GM12878 (cell line): Measurements from ENCODE around the gene RAP1GDS1. TPM values are rescaled to one million over a fixed set of nuclear protein-coding genes. Genes with fewer than 3 reads are reported as not detected.

ENCODE experiments used
- ATAC-seq: fragments of 200-7000 bp; cut with Tn5 transposase; 3 replicates; pipeline ENCODE4 v1.9.1; 2020; ENCODE audit warnings: mild to moderate bottlenecking, moderate library complexity
- BruUV-seq: library from RNA; stranded (reverse); fragments of 400-500 nt; replicated peaks from 2 replicates; lab custom pipeline; 2021; lab: Mats Ljungman, UMichigan
- CTCF ChIA-PET: fragments of 300-600 bp; sonication (Branson Sonifier 250); formaldehyde crosslinking; extraction: SDS; loops from one replicate; lab custom pipeline; 2021; ENCODE audit warnings: inconsistent platforms; lab: Yijun Ruan, JAX
- POLR2A ChIA-PET: fragments of 350-600 bp; formaldehyde crosslinking; extraction: SDS; loops from one replicate; lab custom pipeline; 2021; ENCODE audit warnings: inconsistent platforms; lab: Charles Lee
- RAD21 ChIA-PET: fragments of 300-600 bp; sonication (Branson Sonifier 250); formaldehyde crosslinking; loops from one replicate; lab custom pipeline; 2023; ENCODE audit warnings: antibody characterized with exemption; ENCODE audit not compliant: unreplicated experiment; lab: Charles Lee
- SMC1A ChIA-PET: fragments of 300-600 bp; sonication (Branson Sonifier 250); formaldehyde crosslinking; loops from one replicate; lab custom pipeline; 2023; ENCODE audit not compliant: unreplicated experiment, uncharacterized antibody; lab: Charles Lee
- DNase-seq: peaks from one replicate; pipeline ENCODE4 v3.0.0-alpha.2; 2011; ENCODE audit warnings: low read depth, low spot score
- FAIRE-seq: peaks from 3 replicates; lab custom pipeline; 2011; peaks lifted over from hg19 to GRCh38; lab: Jason Lieb, UNC
- H2AFZ ChIP-seq: 2 replicates; pipeline ENCODE4 v1.6.0; 2011; ENCODE audit warnings: low read depth, low read length, control low read depth; ENCODE audit not compliant: control insufficient read depth
- H3K27ac ChIP-seq: 2 replicates; pipeline ENCODE4 v1.5.1; 2011; ENCODE audit warnings: control low read depth; ENCODE audit not compliant: control insufficient read depth, insufficient read depth
- H3K27me3 ChIP-seq, 2 experiments: replicated peaks in 1 of 2; 2 replicates each; pipeline versions ENCODE4 v1.6.0 to v1.6.1; 2011; ENCODE audit warnings: low read length in 1 of 2; ENCODE audit not compliant: control insufficient read depth in 2 of 2, insufficient read depth in 2 of 2
- H3K36me3 ChIP-seq, 2 experiments: 2 replicates each; pipeline ENCODE4 v1.5.1; 2011; ENCODE audit warnings: low read length in 1 of 2; ENCODE audit not compliant: control insufficient read depth in 2 of 2, insufficient read depth in 2 of 2
- H3K4me1 ChIP-seq: 2 replicates; pipeline ENCODE4 v1.6.1; 2011; ENCODE audit warnings: mild to moderate bottlenecking, low read length, moderate library complexity, mixed read lengths; ENCODE audit not compliant: control insufficient read depth, insufficient read depth
- H3K4me2 ChIP-seq: 2 replicates; pipeline ENCODE4 v1.6.0; 2011; ENCODE audit warnings: control low read depth; ENCODE audit not compliant: control insufficient read depth, insufficient read depth
- H3K4me3 ChIP-seq: fragments of 200-600 bp; sonication (generic); 2 replicates; pipeline ENCODE4 v1.5.1; 2016
- H3K79me2 ChIP-seq: 2 replicates; pipeline ENCODE4 v1.6.0; 2011; ENCODE audit warnings: low read length; ENCODE audit not compliant: control insufficient read depth, insufficient read depth
- H3K9ac ChIP-seq: 2 replicates; pipeline ENCODE4 v1.8.0; 2011; ENCODE audit warnings: low read length, control low read depth, mixed read lengths; ENCODE audit not compliant: control insufficient read depth, insufficient read depth
- H3K9me3 ChIP-seq: replicated peaks from 3 replicates; pipeline ENCODE4 v1.5.1; 2011; ENCODE audit warnings: mild to moderate bottlenecking, low read length; ENCODE audit not compliant: control insufficient read depth, insufficient read depth
- H4K20me1 ChIP-seq: 2 replicates; pipeline ENCODE4 v1.6.0; 2011; ENCODE audit not compliant: control insufficient read depth, insufficient read depth
- CREB1 ChIP-seq: IDR thresholded peaks from 2 replicates; pipeline ENCODE4 v1.6.1; 2012; ENCODE audit warnings: low read depth, mild to moderate bottlenecking, inconsistent platforms
- MTA2 ChIP-seq: fragments of 450-650 bp; IDR thresholded peaks from 2 replicates; pipeline ENCODE4 v1.6.1; 2016; ENCODE audit warnings: low read depth, mild to moderate bottlenecking, moderate library complexity
- RAD51 ChIP-seq: fragments of 450-650 bp; IDR thresholded peaks from 2 replicates; pipeline ENCODE4 v1.6.1; 2016; ENCODE audit warnings: moderate library complexity, mild to moderate bottlenecking, inconsistent platforms
- SMC3 ChIP-seq: IDR thresholded peaks from 2 replicates; pipeline ENCODE4 v1.6.1; 2011; ENCODE audit warnings: low read length, improper control_type of control experiment, borderline replicate concordance
- ZNF24 ChIP-seq: fragments of 450-650 bp; IDR thresholded peaks from 2 replicates; pipeline ENCODE4 v1.6.1; 2017; ENCODE audit warnings: antibody characterized with exemption, mild to moderate bottlenecking
- ZNF592 ChIP-seq: fragments of 450-650 bp; IDR thresholded peaks from 2 replicates; pipeline ENCODE4 v1.6.1; 2017; ENCODE audit warnings: mild to moderate bottlenecking, moderate library complexity
- WGBS: methylation state at CpG from one replicate; pipeline ENCODE4 v1.1.6; 2016; ENCODE audit warnings: low lambda C conversion rate; ENCODE audit not compliant: insufficient replicate concordance, insufficient coverage; ENCODE audit errors: missing lambda C conversion rate; 5-methylcytosine and 5-hydroxymethylcytosine counted together
- in situ Hi-C: fragments of 300-500 bp; cut with MboI; formaldehyde crosslinking; loops from 9 replicates; pipeline ENCODE4 v1.14.3; 2018; ENCODE audit warnings: mixed read lengths
- intact Hi-C: fragments of 100-400 bp; cut with micrococcal nuclease; formaldehyde crosslinking; loops from one replicate; pipeline ENCODE4 v1.14.2; 2022; ENCODE audit not compliant: unreplicated experiment
- polyA plus RNA-seq, 11 experiments: library from polyadenylated mRNA; depleted of rRNA in 4 of 11; unstranded in 6 of 11; stranded (reverse) in 5 of 11; fragments of >200 nt; fragmentation: Nextera tagmentation in 4 of 11; fragmentation: Illumina TruSeq in 1 of 11; extraction: Ambion mirVana in 4 of 11; extraction: Trizol in 1 of 11; gene quantifications; 1 replicate in 1 of 11; 2 replicates in 10 of 11; pipeline versions ENCODE4 v1.2.1 to v1.2.3, GENCODE V29; 2011 to 2016; ENCODE audit warnings: inconsistent platforms in 2 of 11, missing spikeins in 2 of 11, low read depth in 1 of 11
- total RNA-seq, 4 experiments: library from RNA; depleted of rRNA in 3 of 4; stranded (reverse); fragments of >200 nt in 3 of 4; fragmentation: Illumina TruSeq in 1 of 4; extraction: Trizol in 1 of 4; gene quantifications; 2 replicates each; pipeline versions ENCODE4 v1.2.1 to v1.2.3, GENCODE V29; 2013 to 2021
- TF ChIP-seq, protein P1 (sequence below): IDR thresholded peaks from 2 replicates; pipeline ENCODE4 v1.6.1; 2011; ENCODE audit warnings: mild to moderate bottlenecking, low read depth, low read length, moderate library complexity; ENCODE audit not compliant: insufficient replicate concordance
- TF ChIP-seq, protein P2 (sequence below): fragments of 450-650 bp; formaldehyde crosslinking; IDR thresholded peaks from 2 replicates; pipeline ENCODE4 v1.4.0; 2022; ENCODE audit warnings: mild to moderate bottlenecking, moderate library complexity

Gene RAP1GDS1
- total and polyA plus RNA-seq, 10 of the 15 experiments (the other 5 are each of a cell fraction or from before 2014, with no cell fraction given) = 12.0 to 30.5 (median 20.7) TPM

GRCh38 chr4:98394134-98394533, 132.9 kb downstream of the RAP1GDS1 start (continued):
- TF ChIP-seq ZNF592 (no peak), MTA2 (no peak)
- TF ChIP-seq, all 136 proteins: peak for 0

GRCh38 chr4:98399915-98400314, 138.7 kb downstream of the RAP1GDS1 start:
- Histone ChIP-seq H3K27ac (no peak overlapping the region), H2AFZ (no peak overlapping the region), H3K4me2 (no peak overlapping the region), H3K9me3 (no peaks in the 10 kb centered on the region), H3K4me3 (no peak overlapping the region), H3K36me3 (no peaks in the 10 kb centered on the region), H3K9ac (no peak overlapping the region), H4K20me1 (no peaks in the 10 kb centered on the region), H3K27me3 (no peaks in the 10 kb centered on the region), H3K4me1 (no peaks in the 10 kb centered on the region), H3K79me2 (no peaks in the 10 kb centered on the region)
- DNase-seq = no peak
- intact Hi-C loops (no loop called here), in situ Hi-C loops (no loop called here)
- no peak for FAIRE-seq
- ChIA-PET CTCF (no interaction called here), POLR2A (interaction anchor here (0.6 kb wide), 1 partner anchor 1874 kb away, joined by 6 read pairs; no protein-coding TSS in a partner anchor), RAD21 (no interaction called here), SMC1A (no interaction called here)
- TF ChIP-seq ZNF24 = no peak
- TF ChIP-seq SMC3 = no peak
- TF ChIP-seq, protein P1, sequence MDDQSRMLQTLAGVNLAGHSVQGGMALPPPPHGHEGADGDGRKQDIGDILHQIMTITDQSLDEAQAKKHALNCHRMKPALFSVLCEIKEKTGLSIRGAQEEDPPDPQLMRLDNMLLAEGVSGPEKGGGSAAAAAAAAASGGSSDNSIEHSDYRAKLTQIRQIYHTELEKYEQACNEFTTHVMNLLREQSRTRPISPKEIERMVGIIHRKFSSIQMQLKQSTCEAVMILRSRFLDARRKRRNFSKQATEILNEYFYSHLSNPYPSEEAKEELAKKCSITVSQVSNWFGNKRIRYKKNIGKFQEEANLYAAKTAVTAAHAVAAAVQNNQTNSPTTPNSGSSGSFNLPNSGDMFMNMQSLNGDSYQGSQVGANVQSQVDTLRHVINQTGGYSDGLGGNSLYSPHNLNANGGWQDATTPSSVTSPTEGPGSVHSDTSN = no peak
- no peak for TF ChIP-seq CREB1
- TF ChIP-seq, protein P2, sequence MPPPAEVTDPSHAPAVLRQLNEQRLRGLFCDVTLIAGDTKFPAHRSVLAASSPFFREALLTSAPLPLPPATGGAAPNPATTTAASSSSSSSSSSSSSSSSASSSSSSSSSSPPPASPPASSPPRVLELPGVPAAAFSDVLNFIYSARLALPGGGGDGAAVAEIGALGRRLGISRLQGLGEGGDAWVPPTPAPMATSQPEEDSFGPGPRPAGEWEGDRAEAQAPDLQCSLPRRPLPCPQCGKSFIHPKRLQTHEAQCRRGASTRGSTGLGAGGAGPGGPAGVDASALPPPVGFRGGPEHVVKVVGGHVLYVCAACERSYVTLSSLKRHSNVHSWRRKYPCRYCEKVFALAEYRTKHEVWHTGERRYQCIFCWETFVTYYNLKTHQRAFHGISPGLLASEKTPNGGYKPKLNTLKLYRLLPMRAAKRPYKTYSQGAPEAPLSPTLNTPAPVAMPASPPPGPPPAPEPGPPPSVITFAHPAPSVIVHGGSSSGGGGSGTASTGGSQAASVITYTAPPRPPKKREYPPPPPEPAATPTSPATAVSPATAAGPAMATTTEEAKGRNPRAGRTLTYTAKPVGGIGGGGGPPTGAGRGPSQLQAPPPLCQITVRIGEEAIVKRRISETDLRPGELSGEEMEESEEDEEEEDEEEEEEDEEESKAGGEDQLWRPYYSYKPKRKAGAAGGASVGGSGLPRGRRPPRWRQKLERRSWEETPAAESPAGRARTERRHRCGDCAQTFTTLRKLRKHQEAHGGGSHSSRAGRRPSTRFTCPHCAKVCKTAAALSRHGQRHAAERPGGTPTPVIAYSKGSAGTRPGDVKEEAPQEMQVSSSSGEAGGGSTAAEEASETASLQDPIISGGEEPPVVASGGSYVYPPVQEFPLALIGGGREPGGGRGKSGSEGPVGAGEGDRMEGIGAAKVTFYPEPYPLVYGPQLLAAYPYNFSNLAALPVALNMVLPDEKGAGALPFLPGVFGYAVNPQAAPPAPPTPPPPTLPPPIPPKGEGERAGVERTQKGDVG (CRISPR knock-in tag) = no peak
- no peak for TF ChIP-seq RAD51
- 93% methylated on average over 1 of the region's 1 CpG for WGBS
- BruUV-seq = no TSS peak
- ATAC-seq = no peak
